ENCODE data around the gene CD207.
"Not testable (repeated sequence)": the region's sequence is repeated elsewhere in the genome, so short reads cannot be mapped to it uniquely, and the experiment has no call there.

The CD207 gene

DNA sequence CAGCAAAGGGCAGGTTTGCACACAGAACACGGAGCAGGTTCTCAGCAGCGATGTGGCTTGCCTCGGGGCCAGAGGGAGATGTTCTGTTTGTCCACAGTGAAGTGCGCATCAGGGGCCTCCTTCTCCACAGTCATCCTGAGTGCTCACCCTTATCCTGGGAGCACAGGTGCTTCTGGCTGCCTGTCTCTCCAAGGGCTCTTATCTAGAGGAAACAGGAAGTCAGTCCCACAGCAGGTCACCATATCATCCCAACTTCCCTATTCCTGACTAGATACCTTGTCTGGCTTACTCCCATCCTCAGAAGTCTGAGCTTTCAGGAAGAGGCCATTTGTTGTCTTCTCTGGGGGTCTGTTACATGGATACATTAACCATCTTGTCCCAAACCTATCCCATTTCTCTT lies at the start of gene CD207:
CD207 (minus strand) TSS at position 174 of the 400 bp plus-strand sequence; CDS start at position 134, 40 bp downstream.
- no peak for DNase-seq (ENCODE audit: low read depth in 4 of 4, low spot score in 1 of 4)

DNA sequence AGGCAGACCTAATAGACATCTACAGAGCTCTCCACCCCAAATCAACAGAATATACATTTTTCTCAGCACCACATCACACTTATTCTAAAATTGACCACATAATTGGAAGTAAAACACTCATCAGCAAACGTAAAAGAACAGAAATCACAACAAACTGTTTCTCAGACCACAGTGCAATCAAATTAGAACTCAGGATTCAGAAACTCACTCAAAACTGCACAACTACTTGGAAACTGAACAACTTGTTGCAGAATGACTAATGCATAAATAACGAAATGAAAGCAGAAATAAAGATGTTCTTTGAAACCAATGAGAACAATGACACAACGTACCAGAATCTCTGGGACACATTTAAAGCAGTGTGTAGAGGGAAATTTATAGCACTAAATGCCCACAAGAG lies 42.9 kb upstream of the CD207 start:
- DNase-seq (ENCODE audit: low read depth in 4 of 4, low spot score in 1 of 4): not testable (repeated sequence)

DNA sequence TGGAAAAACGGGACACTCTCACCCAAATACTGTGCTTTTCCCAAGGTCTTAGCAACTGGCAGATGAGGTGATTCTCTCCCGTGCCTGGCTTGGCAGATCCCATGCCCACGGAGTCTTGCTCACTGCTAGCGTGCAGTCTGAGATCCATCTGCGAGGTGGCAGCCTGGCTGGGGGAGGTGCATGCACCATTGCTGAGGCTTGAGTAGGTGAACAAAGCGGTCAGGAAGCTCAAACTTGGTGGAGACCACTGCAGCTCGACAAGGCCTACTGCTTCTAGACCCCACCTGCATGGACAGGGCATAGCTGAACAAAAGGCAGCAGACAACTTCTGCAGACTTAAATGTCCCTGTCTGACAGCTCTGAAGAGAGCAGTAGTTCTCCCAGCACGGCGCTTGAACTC lies 40.5 kb upstream of the CD207 start:
- not testable (repeated sequence) for DNase-seq (ENCODE audit: low read depth in 4 of 4, low spot score in 1 of 4)

DNA sequence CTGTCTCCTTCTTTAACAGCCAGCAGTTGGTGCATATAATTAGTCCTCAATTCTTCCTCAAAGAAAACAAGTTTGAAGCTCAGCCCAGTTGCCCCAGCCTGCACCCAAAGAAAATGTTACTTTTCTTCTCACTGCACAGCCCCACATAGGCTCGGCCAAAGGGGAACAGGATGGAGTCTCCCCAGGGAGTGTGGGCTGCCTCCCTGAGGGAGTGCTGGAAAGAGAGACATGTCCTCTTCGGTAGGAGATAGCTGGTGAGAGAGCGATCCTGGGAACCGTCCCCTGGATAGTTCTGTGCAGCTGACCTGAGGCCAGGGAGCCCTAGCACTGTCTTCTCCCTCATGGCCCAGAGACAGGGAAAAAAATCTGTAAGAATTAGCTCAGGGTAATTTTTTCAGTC lies 37.9 kb upstream of the CD207 start:
- DNase-seq (ENCODE audit: low read depth in 4 of 4, low spot score in 1 of 4): no peak

DNA sequence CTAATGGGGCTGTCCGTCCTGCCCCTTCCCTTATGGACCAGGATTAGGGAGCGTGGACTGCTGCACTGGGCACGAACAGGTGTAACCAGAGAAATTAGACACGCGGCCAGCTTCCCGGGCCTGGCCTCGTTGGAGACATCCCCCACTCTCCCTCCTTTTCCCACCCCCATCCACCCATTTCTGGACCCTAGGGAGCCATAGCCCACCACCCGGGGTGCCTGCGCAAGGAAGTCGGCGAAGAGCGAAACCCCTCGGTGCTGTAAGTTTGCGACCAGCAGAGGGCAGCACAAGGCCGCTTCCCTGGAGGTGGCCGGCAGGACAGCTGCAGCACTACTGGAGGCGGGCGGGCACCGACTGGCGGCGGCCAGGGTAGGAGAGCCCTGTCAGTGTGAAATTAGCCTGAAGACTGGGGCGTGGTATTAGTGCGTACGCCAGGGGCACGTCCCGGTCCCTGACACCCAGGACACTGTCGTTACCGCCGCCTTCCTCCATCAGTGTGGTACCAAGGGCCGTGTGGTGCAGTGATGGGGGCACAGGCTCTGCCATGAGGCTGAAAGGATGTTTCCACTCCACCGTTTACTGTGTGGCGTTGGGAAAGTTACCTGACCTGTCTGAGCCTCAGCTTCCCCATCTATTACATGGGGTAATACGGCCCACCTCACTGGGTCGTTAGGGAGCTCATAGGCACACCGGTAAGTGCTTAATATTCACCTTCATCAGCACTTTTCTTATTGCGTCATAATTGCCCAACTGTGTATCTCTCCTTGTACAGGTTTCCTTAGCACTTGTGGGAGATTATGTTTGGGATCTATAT lies 36.0 kb upstream of the CD207 start:
- DNase-seq (ENCODE audit: low read depth in 4 of 4, low spot score in 1 of 4): peak; percentile 69 to 75 (median 70)

DNA sequence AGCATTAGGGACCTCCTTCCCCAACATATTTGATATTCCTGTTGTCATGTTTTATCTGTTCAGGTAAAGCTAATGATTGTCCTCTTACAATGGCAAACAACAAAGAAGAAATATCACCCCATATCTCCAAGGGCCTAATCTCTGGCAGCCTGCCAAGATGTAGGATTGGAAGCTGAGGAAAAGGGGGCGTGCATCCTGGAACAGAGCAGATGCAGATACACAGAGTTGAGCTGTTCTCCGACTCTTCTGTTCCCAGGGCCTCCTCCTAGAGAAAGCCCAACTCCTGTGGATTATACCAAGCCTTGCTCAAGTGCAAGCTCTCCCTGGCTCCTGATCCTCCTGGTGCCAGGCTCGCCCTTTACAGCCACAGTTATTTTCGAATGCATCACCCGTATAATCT lies 35.2 kb upstream of the CD207 start:
- DNase-seq (ENCODE audit: low read depth in 4 of 4, low spot score in 1 of 4): no peak

DNA sequence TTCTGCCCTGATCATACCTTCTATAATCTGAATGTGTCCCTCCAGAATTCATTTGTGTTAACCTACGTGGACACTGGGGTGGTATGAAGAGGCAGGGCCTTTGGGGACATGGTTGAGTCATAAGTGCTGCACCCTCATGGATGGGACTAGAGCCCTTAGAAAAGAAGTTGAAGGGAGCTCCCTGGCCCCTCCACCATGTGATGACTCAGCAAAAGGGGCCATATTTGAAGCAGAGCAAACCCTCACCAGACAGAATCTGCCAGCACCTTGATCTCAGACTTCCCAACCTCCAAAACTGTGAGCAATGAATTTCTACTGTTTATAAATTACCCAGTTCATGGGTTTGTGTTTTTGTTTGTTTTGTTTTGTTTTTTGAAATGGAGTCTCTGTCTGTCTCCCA lies 33.4 kb upstream of the CD207 start:
- no peak for DNase-seq (ENCODE audit: low read depth in 4 of 4, low spot score in 1 of 4)

DNA sequence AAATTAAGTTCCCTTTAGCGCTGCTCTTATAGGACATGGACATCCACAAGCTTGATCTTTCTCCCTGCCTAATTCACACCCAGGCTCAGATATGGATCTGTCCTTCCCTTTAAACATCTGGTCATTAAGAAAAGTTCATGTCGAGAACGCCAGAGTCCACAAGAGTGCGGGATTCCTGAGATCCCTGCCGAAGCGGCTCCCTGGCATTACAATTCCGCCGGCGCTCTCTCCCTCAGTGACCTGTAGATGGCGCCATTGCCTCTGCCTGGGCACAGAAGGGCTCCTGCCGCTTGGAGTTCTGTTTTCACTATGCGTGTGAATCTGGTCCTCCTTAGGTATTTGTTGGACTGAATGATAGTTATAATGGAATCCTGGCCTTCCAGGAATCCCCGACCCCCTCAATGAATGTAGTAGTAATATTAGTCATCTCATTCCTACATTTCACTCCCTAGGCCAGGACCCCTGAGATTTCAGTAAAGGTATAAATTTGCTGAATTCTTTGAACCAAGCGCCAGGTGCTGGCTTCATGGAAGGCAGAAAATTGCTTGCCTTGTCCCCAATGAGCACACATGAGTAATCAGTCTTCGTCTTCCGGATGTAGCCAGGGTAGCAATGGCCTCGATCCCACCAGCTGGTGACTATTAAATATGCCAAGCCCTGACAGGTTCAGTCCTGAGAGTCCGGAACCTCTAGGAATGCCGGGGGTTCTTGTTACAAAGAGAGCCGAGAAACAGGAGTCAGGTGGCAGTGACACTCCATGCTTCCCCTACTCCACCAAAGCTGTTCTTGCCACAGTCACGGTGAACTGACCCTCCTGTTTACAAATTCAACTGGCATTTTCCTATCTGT lies 26.4 kb upstream of the CD207 start:
- DNase-seq (ENCODE audit: low read depth in 4 of 4, low spot score in 1 of 4): peak; percentile 49 to 66 (median 60)

DNA sequence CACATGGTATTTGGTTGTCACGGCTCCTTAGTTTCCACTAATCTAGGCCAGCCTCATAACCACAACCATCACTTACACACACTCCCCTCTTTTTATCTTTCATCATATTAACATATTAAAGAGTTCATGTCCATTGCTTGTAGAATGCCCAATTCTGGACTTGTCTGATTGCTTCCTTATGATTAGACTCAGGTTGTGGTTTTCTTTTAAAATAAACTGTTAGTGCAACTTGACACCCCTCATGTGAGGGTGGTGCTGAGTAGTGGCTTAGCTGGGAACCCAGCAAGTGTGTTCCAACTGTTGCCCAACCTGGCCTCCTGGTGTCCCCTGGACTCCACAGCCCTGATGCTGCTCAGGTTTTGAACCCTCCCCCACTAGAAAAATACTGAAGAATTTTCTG lies 20.1 kb upstream of the CD207 start:
- DNase-seq (ENCODE audit: low read depth in 4 of 4, low spot score in 1 of 4): no peak

DNA sequence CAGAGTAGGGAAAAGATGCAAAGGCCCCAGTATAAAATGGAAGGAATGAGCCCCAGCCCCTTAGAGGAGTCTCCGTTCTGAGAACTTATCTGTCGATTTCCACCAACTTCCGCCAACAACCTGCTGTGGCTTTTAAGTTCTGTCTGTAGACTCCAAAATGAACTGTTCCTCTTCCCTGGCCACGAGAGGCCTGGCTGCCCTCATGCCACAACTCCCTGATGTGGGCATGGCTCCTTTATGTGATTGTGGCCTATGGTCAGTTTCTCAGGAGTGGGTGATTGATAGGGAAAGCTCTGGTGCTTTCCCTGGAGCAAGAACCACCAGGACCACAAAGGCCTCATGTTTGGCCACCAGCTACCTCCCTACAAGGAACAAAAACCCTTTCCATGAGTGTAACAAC lies 18.8 kb upstream of the CD207 start:
- DNase-seq (ENCODE audit: low read depth in 4 of 4, low spot score in 1 of 4): no peak

DNA sequence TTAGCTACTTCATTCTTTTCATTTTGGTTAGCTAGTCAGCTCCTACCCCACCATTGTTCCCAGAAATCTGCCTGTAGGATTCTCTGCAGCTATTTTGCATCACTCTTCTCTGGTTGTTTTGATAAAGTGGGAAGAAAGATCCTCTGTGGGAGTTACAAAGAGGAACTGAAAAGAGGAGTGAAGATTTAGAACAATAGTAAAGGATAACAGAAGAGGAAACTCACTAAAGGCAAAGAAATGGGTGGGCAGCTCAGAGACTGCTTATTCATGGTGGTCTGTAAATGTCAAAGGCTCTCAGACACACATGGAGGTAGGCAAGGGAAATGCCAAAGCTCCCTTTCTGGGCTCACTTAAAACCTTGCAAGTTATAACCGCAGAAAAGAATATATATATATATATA lies 17.2 kb upstream of the CD207 start:
- DNase-seq (ENCODE audit: low read depth in 4 of 4, low spot score in 1 of 4): no peak

DNA sequence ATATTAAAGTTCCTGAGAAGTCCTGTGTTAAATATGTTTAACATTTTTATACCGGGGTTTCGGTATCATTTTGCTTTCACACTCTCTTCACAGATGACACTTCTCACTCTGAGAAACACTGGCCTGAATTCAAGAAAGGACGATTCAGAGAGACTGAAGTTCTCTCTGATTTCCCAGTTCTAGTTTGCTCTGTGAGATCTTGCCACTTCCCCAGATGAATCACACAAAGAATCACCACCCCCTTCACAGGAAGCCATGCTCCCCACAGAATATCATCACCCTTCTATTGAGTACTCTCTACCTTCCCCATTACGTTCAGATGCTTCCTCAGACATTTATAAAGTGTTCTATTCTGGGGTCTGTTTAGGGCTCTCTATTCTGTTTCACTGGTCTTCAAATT lies 16.1 kb upstream of the CD207 start:
- peak in 1 of 4 experiments; percentile 18 for DNase-seq (ENCODE audit: low read depth in 4 of 4, low spot score in 1 of 4)

DNA sequence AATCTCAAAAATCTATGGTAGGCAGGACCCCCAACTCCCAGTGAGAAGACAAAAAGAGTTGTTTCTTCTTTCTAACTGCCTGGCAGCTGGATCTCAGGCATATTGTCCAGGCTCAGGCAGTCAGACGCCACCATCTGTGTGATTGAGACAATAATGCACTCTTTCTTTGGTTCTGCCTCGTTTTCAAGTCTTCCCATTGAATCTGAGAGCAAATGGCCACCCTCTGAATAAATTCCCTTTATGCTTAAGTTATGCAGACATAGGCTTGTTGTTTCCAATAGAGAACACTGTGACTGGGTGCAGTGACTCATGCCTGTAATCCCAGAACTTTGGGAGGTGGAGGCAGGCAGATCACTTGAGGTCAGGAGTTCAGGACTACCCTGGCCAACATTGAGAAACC lies 15.3 kb upstream of the CD207 start:
- DNase-seq (ENCODE audit: low read depth in 4 of 4, low spot score in 1 of 4): no peak

DNA sequence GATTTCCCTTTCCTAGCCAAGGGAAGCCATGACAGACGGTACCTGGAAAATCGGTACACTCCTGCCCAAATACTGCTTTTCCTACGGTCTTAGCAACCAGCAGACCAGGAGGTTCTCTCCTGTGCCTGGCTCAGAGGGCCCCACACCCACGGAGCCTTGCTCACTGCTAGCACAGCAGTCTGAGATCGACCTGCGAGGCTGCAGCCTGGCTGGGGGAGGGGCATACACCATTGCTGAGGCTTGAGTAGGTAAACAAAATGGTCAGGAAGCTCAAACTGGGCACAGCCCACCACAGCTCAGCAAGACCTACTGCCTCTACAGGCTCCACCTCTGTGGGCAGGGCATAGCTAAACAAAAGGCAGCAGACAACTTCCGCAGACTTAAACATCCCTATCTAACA lies 6.8 kb upstream of the CD207 start:
- no peak for DNase-seq (ENCODE audit: low read depth in 4 of 4, low spot score in 1 of 4)

DNA sequence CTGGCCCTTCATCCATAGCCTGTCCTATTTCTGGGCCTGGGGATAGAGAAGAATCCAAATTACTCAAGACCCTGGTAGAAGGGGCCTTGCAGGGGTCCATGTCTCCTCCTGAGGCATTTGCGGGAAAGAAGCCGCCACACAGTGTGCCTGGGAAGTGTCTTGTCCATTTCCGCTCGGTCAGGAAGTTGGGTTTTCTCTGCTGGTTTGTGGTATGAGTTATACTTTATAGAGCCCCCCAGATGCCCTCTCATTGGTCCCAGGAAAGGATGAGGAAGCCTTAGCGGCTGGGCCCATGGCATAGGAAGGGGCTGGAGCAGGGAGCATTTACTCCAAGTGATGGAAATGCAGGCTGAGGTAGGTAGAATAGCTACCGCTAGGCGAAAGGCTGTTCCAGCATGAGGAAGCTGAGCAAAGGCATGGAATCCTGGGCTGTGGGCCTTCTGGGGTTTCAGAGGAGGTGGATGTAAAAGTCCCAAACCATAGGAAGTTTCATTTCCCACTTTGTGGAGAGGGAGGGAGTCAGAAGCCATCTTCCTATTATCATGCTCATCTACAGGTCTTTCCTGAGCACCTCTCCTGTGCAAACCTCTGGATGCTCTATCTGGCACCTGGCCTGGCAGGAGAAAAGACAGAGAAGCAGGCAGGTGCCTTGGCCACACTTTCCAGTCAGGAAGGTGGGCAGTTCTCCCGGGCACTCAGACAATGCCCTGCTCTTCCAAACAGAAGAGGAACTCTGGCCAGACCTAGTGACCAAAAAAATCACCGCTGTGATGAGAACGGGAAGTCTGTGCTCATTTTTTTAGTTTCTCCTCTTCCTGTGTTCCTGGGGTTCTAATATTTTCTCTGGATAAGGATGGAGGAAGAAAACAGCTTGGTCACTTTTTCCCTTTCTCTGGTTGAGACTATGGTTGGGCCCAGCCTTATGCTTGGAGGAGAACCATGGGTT lies 2.6 kb upstream of the CD207 start:
- no peak for DNase-seq (ENCODE audit: low read depth in 4 of 4, low spot score in 1 of 4)

DNA sequence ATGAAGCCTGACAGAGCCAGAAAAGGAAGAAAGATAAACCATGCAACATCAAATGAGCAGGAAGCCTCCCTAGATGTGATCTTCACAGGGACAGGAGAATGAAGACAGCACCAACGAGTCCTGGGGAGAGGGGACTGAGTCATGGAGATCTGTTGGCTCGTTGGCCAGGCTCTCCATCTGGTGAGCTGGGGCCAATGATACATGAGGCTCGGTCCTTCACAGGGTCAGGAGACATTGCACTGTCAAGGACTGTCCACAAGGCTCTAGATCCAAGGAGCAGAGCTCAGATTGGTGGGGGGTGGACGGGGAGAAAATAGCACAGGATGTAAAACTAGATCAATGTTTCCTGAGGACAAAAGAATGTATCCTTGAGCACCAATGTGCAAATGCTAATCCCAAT lies 735 bp downstream of the CD207 start:
- no peak for DNase-seq (ENCODE audit: low read depth in 4 of 4, low spot score in 1 of 4)

DNA sequence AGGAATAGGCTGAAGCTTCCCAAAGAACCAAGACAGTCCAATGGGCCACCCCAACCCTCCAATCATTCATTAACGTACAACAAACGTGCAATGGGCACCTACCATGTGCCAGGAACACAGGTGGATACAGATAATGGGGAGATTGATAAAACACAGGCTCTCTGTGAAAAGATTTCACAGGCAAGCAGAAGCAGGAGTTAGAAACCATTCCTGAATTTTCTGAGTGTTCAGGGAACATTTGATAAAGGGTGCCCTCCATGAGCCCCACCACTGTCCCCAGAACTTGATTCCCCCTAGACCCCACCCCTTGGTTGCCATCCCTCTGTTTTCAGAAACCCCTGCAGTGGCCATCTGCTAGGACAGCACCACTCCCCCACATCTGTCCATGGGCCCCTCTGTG lies 1.5 kb downstream of the CD207 start:
- no peak for DNase-seq (ENCODE audit: low read depth in 4 of 4, low spot score in 1 of 4)

DNA sequence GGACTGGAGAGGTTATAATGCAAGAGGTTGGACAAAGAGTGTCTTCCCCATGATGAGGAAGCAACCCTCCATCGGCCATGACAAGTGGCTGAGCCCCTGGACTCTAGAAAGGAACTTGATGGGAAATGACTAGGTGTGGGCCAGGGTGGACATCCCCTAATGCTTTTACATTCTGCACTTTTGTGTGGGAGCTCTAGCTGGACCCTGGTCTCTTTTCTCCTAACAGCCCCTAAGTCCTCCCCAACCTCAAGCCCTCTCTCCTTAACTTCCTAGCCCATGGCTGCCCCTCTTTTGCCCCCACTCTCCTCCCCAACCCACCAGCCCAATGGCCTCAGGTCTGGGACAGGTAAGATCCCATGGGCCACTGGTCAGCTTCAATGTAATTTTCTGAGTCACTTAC lies 2.4 kb downstream of the CD207 start:
- DNase-seq (ENCODE audit: low read depth in 4 of 4, low spot score in 1 of 4): no peak

DNA sequence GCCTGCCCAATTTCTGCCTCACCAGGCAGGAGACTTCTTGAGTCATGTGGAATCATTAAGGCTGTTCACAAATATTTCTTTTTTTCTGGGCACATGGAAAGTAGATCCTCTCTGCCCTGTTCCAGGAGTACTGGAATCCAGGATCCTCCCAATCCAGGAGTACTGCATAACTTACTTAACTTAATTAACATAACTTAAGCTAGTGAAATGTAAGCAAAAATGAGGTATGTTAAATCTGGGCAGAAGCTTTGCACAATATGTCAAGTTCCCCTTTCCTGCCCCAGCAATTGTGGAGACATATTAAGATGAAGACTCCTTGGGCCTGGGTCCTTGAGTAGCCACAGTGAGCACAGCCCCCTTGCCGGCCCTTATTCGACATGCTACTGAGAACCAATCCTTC lies 3.2 kb downstream of the CD207 start:
- DNase-seq (ENCODE audit: low read depth in 4 of 4, low spot score in 1 of 4): no peak

DNA sequence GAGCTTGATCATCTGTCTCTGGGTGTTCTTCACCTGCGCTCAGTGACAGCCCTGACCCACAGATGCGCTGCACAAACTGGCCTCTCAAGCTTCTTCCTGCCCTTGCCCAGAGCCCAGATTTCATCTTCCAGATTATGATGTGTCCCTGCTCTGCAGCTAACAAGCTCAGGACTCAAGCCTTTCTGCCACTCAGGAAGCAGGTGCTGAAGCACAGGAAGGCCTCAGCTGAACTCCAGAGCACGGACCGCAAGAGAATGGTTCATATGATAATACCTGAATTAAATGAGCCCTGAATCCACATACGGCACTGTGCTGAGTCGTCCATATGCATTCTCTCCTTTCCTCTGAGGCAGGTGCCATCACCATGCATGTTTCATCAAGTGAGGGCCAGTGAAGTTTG lies 3.8 kb downstream of the CD207 start:
- DNase-seq (ENCODE audit: low read depth in 4 of 4, low spot score in 1 of 4): no peak

DNA sequence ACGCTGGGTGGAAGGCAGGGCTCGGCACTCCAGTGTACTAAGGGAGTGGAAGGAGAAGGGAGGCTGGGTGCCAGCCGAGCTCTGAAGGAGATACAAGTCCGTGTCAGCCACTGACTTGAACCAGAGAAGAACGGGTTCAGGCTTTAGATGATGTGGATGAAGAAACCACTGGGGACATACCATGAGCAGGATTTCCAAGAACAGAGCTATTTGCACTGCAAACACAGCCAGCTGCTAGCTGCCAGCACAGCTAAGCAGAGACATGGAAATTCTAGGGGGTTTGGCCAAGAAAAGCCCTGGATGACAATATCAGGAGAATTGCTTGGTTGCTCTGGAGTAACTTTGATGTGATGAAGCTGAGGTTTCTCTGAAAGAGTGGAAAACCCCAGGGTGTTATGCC lies 5.2 kb downstream of the CD207 start:
- DNase-seq (ENCODE audit: low read depth in 4 of 4, low spot score in 1 of 4): no peak
